Fibroblast of lung (primary cell): ENCODE results near the gene PAQR7.

Source experiments
- CTCF ChIP-seq, 2 donors: IDR thresholded peaks in 1 of 2; conservative IDR thresholded peaks in 1 of 2; 1 replicate in 1 of 2; 2 replicates in 1 of 2; pipeline ENCODE4 v1.5.1; 2011 to 2012; ENCODE audit warnings: low read length in 2 of 2, control low read depth in 1 of 2, inconsistent platforms in 1 of 2, low read depth in 1 of 2, mild to moderate bottlenecking in 1 of 2
- EZH2 ChIP-seq: IDR thresholded peaks from 2 replicates; pipeline ENCODE4 v1.5.1; 2012; ENCODE audit warnings: low read length, control low read depth, mild to moderate bottlenecking; ENCODE audit errors: missing control alignments

GRCh38 chr1:25815208-25816111 lies 60.0 kb downstream of the PAQR7 start:
- no peak for TF ChIP-seq CTCF (conservative IDR thresholded peaks at IDR 0.05 in 1 of 2, IDR thresholded peaks at IDR 0.05 in 1 of 2; ENCODE audit: low read depth in 1 of 2, low read length in 2 of 2)
- no peak for TF ChIP-seq EZH2
